OCI-LY1 (cell line): ENCODE data around the gene PEX26.

Source experiments
- H2AFZ ChIP-seq: fragments of 200-600 bp; sonication (generic), shearing (Covaris generic); 2 replicates; pipeline ENCODE4 v1.6.0; 2014; ENCODE audit warnings: antibody characterized with exemption, mild to moderate bottlenecking, low read length
- H3F3A ChIP-seq: fragments of 200-600 bp; sonication (generic), shearing (Covaris generic); 2 replicates; pipeline ENCODE4 v1.6.0; 2014; ENCODE audit warnings: mild to moderate bottlenecking, antibody characterized with exemption, low read length, moderate library complexity; ENCODE audit not compliant: insufficient read depth
- H3K27ac ChIP-seq: fragments of 200-600 bp; sonication (generic); 2 replicates; pipeline ENCODE4 v1.5.1; 2014; ENCODE audit warnings: low read length, mixed run types, mild to moderate bottlenecking, low read depth; ENCODE audit not compliant: poor library complexity, severe bottlenecking
- H3K27me3 ChIP-seq: fragments of 200-600 bp; sonication (generic); 2 replicates; pipeline ENCODE4 v1.6.0; 2014; ENCODE audit warnings: antibody characterized with exemption, mild to moderate bottlenecking, low read length, moderate library complexity; ENCODE audit not compliant: insufficient read depth
- H3K36me3 ChIP-seq: fragments of 200-600 bp; sonication (generic); 2 replicates; pipeline ENCODE4 v1.6.1; 2014; ENCODE audit warnings: mild to moderate bottlenecking, antibody characterized with exemption, low read length, moderate library complexity, mixed read lengths; ENCODE audit not compliant: insufficient read depth
- H3K4me1 ChIP-seq: fragments of 200-600 bp; sonication (generic); 2 replicates; pipeline ENCODE4 v1.5.1; 2014; ENCODE audit warnings: mild to moderate bottlenecking, low read length, moderate library complexity; ENCODE audit not compliant: insufficient read depth, severe bottlenecking
- H3K4me2 ChIP-seq: fragments of 200-600 bp; sonication (generic), shearing (Covaris generic); 2 replicates; pipeline ENCODE4 v1.6.1; 2014; ENCODE audit warnings: low read length
- H3K4me3 ChIP-seq: fragments of 200-600 bp; sonication (generic); 2 replicates; pipeline ENCODE4 v1.5.1; 2014; ENCODE audit warnings: low read length, low read depth, mild to moderate bottlenecking, mixed read lengths; ENCODE audit not compliant: poor library complexity, severe bottlenecking
- H3K79me2 ChIP-seq: fragments of 200-600 bp; shearing (Covaris generic); 2 replicates; pipeline ENCODE4 v1.6.1; 2016; ENCODE audit warnings: mixed run types, low read length, mixed read lengths; ENCODE audit not compliant: insufficient read depth
- H3K9ac ChIP-seq: fragments of 200-600 bp; sonication (generic), shearing (Covaris generic); 2 replicates; pipeline ENCODE4 v1.6.1; 2014; ENCODE audit warnings: mild to moderate bottlenecking, low read length, mixed read lengths
- H3K9me2 ChIP-seq: fragments of 200-600 bp; sonication (generic), shearing (Covaris generic); 2 replicates; pipeline ENCODE4 v1.6.1; 2014; ENCODE audit warnings: low read depth, mild to moderate bottlenecking, low read length, mixed read lengths
- H3K9me3 ChIP-seq: fragments of 200-600 bp; shearing (Covaris generic); 2 replicates; pipeline ENCODE4 v1.6.1; 2014; ENCODE audit warnings: low read length, mixed read lengths
- H4K20me1 ChIP-seq: fragments of 200-600 bp; sonication (generic), shearing (Covaris generic); 2 replicates; pipeline ENCODE4 v1.6.0; 2016; ENCODE audit warnings: mild to moderate bottlenecking, low read length; ENCODE audit not compliant: insufficient read depth
- CTCF ChIP-seq: fragments of 200-600 bp; sonication (generic), shearing (Covaris generic); IDR thresholded peaks from 2 replicates; pipeline ENCODE4 v1.5.1; 2017; ENCODE audit warnings: mild to moderate bottlenecking, antibody characterized with exemption, low read length, moderate library complexity, mixed read lengths
- EZH2 ChIP-seq: fragments of 200-600 bp; sonication (generic), shearing (Covaris generic); IDR thresholded peaks from 2 replicates; pipeline ENCODE4 v1.8.0; 2017; ENCODE audit warnings: borderline replicate concordance, mixed run types, mild to moderate bottlenecking, antibody characterized with exemption, low read length, moderate library complexity, mixed read lengths

PEX26 gene

GRCh38 chr22:18057568-18058209 lies 20.1 kb upstream of the PEX26 start:
- Histone ChIP-seq H3K27ac (no peak overlapping the region), H3K27me3 (no peaks in the 10 kb centered on the region), H3K9ac (no peak overlapping the region), H3K4me2 (no peak overlapping the region), H2AFZ (no peak overlapping the region), H3F3A (no peaks in the 10 kb centered on the region), H3K79me2 (no peaks in the 10 kb centered on the region), H3K4me3 (no peak overlapping the region), H4K20me1 (no peaks in the 10 kb centered on the region), H3K9me3 (no peaks in the 10 kb centered on the region), H3K36me3 (no peaks in the 10 kb centered on the region), H3K9me2 (no peaks in the 10 kb centered on the region), H3K4me1 (no peaks in the 10 kb centered on the region)
- TF ChIP-seq EZH2 (no peak), CTCF (no peak)

DNA sequence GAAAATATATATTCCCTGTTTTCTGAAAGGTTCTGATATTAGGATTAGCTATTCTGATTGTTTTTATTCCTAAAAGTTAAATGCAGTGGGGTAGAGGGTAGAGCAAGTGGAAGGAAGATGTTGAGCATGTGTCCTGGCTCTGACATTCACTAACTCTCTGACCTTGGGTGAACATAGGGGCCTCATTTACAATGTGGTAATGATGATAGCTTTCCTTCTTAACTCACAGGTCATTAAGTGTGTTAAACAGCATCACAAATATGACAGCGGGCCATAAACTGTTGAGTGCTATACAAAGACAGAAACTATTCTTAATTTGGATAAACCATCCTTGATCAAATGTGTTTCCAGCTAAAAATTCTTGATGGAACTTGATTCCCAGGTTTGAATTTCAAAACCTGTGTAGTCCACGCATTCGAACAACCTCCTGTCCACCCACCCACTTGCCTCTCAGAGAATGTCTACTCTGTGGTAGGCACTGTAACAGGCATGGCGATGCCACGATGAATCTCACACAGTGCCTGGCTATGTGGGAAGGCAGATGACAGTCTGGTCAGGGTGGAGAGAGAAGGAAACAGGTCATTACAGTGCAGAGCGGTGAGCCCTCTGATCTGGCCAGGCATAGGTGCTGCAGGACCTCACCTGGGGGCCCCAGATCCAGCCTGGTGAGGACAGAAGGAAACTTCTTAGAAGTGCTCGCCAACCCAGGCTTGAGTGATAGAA lies 19.3 kb upstream of the PEX26 start:
- no peaks in the 10 kb centered on the region for H3F3A ChIP-seq
- TF ChIP-seq CTCF (no peak), EZH2 (no peak)
- no peak overlapping the region for H3K4me2 ChIP-seq
- no peaks in the 10 kb centered on the region for H3K9me3 ChIP-seq
- no peak overlapping the region for H3K27ac ChIP-seq
- H3K9me2 ChIP-seq = no peaks in the 10 kb centered on the region
- H3K9ac ChIP-seq = no peak overlapping the region
- H3K27me3 ChIP-seq = peaks cover 4% of the 10 kb centered on the region; the same call in 1 of the 2 replicates
- H3K4me3 ChIP-seq = no peak overlapping the region
- H4K20me1 ChIP-seq = no peaks in the 10 kb centered on the region
- no peaks in the 10 kb centered on the region for H3K4me1 ChIP-seq
- H2AFZ ChIP-seq = no peak overlapping the region
- H3K36me3 ChIP-seq = no peaks in the 10 kb centered on the region
- no peaks in the 10 kb centered on the region for H3K79me2 ChIP-seq

- H3K36me3 ChIP-seq = no peaks in the 10 kb centered on the region
- no peaks in the 10 kb centered on the region for H3K9me3 ChIP-seq
- H3K4me1 ChIP-seq = no peaks in the 10 kb centered on the region
- H3K27me3 ChIP-seq = peaks cover 4% of the 10 kb centered on the region; the same call in 1 of the 2 replicates
- TF ChIP-seq CTCF = no peak
- TF ChIP-seq EZH2 = no peak
- H3K9me2 ChIP-seq = no peaks in the 10 kb centered on the region
- H3K4me3 ChIP-seq = no peak overlapping the region
- no peak overlapping the region for H3K9ac ChIP-seq
- no peak overlapping the region for H3K4me2 ChIP-seq
- no peaks in the 10 kb centered on the region for H4K20me1 ChIP-seq
- H3K79me2 ChIP-seq = no peaks in the 10 kb centered on the region
- no peaks in the 10 kb centered on the region for H3F3A ChIP-seq
- no peak overlapping the region for H2AFZ ChIP-seq
- no peak overlapping the region for H3K27ac ChIP-seq
Measured at GRCh38 chr22:18059094-18059417, 18.7 kb upstream of the PEX26 start.
